ENCODE measurements around the gene SUPT4H1. TPM values are rescaled to one million over a fixed set of nuclear protein-coding genes. Genes with fewer than 3 reads are reported as not detected.

The SUPT4H1 gene
- total RNA-seq (ENCODE audit: unreplicated experiment): 150 TPM
- long read RNA-seq, transcript SUPT4H1-201 (5 exons, 1,489 nt): major isoform, 35 of 43 reads
- long read RNA-seq, partial matches to known transcripts: 0 of 43 reads
- long read RNA-seq, other reads (novel, unspliced or antisense): 2 of 43 reads

DNA sequence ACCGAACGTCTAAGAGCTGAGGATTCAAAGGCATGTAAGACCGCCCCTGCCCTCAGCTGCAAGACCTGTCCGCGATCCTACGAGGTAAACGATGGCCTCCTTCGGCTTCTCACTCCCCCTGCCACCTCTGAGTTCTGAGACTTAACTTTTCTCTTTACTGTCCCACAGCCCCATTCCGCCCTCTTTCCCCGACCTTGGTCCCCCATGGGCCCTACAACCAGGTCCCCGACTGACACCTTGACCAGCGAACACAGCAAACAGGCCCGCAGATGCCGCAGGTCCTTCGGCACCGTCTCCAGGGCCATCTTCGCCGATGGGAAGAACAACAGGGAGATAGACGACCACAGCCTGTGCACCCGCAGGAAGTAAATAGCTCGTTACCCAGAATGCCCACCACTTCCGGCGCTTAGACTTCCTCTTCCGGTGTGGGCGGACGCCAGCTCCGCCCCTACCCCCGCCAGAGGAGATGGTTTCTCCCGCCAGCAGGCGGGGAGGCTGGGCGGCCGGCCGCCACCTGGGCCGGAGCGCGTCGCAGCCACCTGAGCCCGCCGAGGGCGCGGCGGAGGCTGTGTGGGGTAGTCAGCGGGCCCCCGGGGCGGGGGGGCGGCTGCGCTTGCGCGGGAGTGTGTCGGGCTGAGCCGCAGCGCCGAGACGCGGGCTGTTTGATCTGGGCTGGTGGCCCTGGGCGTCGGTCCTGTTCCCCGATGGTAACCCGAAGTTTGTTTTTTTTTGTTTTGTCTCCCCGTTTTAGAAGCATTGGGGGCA is at the start of gene SUPT4H1:
Gene SUPT4H1 (minus strand): TSS at position 371 of the 765 bp plus-strand sequence. CDS start 66 bp downstream, at position 305.
- H3K36me3 Mint-ChIP-seq (ENCODE audit: low read depth, unreplicated experiment): peaks cover 14% of the 10 kb centered on the region

DNA sequence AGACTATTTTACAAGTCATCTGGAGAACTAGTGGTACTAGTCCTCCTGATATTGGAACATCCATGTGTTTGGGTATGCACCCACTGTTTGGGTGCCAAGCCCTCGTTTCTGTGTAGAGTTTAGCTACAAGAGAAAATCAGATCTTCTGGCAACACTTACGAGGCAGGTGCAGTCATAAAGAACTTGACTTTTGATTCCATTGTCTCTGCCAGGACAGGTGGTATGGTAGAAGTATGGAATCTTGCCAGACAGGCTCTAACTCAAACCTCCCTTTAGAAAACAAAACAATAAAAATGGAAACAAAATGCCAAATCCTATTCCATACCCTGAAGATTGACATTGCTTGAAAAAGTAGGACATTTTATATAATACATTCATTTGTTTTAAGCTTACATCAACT is 49.3 kb upstream of the SUPT4H1 start:
- Mint-ChIP-seq H3K27ac (ENCODE audit: unreplicated experiment) (no peak overlapping the region), H3K27me3 (ENCODE audit: unreplicated experiment) (no peaks in the 10 kb centered on the region), H3K9me3 (ENCODE audit: unreplicated experiment) (no peaks in the 10 kb centered on the region), H3K4me1 (ENCODE audit: unreplicated experiment) (peaks cover 7% of the 10 kb centered on the region), H3K36me3 (ENCODE audit: low read depth, unreplicated experiment) (no peaks in the 10 kb centered on the region), H3K4me3 (ENCODE audit: unreplicated experiment) (no peak overlapping the region)
- DNase-seq (ENCODE audit: low spot score): no peak
- TF ChIP-seq, protein P1, sequence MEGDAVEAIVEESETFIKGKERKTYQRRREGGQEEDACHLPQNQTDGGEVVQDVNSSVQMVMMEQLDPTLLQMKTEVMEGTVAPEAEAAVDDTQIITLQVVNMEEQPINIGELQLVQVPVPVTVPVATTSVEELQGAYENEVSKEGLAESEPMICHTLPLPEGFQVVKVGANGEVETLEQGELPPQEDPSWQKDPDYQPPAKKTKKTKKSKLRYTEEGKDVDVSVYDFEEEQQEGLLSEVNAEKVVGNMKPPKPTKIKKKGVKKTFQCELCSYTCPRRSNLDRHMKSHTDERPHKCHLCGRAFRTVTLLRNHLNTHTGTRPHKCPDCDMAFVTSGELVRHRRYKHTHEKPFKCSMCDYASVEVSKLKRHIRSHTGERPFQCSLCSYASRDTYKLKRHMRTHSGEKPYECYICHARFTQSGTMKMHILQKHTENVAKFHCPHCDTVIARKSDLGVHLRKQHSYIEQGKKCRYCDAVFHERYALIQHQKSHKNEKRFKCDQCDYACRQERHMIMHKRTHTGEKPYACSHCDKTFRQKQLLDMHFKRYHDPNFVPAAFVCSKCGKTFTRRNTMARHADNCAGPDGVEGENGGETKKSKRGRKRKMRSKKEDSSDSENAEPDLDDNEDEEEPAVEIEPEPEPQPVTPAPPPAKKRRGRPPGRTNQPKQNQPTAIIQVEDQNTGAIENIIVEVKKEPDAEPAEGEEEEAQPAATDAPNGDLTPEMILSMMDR (IDR thresholded peaks at IDR 0.05; ENCODE audit: unreplicated experiment): no peak

More for the DNA sequence above, at the start of gene SUPT4H1:
- no peaks in the 10 kb centered on the region for H3K9me3 Mint-ChIP-seq (ENCODE audit: unreplicated experiment)
- H3K27ac Mint-ChIP-seq (ENCODE audit: unreplicated experiment): peak within 1 kb of the TSS; percentile 99
- peaks cover 11% of the 10 kb centered on the region for H3K27me3 Mint-ChIP-seq (ENCODE audit: unreplicated experiment)
- H3K4me3 Mint-ChIP-seq (ENCODE audit: unreplicated experiment): peak within 1 kb of the TSS; percentile 99
- TF ChIP-seq, protein P1 (IDR thresholded peaks at IDR 0.05; ENCODE audit: unreplicated experiment): no peak
- H3K4me1 Mint-ChIP-seq (ENCODE audit: unreplicated experiment): peaks cover 32% of the 10 kb centered on the region
- DNase-seq (ENCODE audit: low spot score): peak; percentile 90

DNA sequence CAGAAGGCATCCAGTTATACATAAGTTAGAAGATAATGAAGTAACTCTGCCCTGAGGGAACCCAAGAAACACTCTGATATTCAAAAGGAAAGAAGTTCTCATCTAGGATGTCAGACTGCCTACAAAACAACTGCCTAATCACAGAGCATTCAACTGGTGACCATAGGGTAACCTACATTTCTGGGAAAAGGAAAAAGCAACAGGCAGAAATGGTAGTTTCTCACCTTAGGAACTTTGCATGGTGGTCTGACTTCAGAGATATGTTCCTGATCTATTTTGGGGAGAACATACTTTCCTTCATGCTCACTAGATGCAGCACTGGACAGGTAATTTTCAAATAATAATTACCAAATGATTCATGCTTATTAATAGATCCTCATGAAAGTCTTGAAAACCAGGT is 48.8 kb upstream of the SUPT4H1 start:
- Mint-ChIP-seq H3K36me3 (ENCODE audit: low read depth, unreplicated experiment) (no peaks in the 10 kb centered on the region), H3K4me1 (ENCODE audit: unreplicated experiment) (peaks cover 7% of the 10 kb centered on the region), H3K27ac (ENCODE audit: unreplicated experiment) (no peak overlapping the region), H3K4me3 (ENCODE audit: unreplicated experiment) (no peak overlapping the region), H3K27me3 (ENCODE audit: unreplicated experiment) (no peaks in the 10 kb centered on the region), H3K9me3 (ENCODE audit: unreplicated experiment) (no peaks in the 10 kb centered on the region)
- no peak for DNase-seq (ENCODE audit: low spot score)
- TF ChIP-seq, protein P1 (IDR thresholded peaks at IDR 0.05; ENCODE audit: unreplicated experiment): no peak

DNA sequence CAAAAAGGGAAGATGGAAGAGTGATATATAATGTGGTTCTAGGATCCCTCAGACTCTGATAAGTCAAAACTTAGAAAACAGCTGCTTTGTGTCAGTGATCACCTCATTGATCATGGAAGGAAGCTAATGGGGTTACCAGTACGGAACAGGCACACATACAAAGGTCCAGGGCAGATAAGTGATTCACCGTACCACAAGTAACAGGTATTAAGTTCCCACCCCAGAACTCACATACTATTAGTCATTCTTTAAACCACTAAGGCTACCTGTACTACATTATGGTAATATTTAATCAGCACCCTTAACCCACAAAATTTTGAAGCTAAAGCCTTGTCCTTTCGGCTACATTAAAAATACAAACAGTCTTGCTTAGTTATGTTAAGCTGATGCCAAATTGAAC is 48.0 kb upstream of the SUPT4H1 start:
- no peaks in the 10 kb centered on the region for H3K36me3 Mint-ChIP-seq (ENCODE audit: low read depth, unreplicated experiment)
- no peak overlapping the region for H3K4me3 Mint-ChIP-seq (ENCODE audit: unreplicated experiment)
- TF ChIP-seq, protein P1 (IDR thresholded peaks at IDR 0.05; ENCODE audit: unreplicated experiment): no peak
- H3K4me1 Mint-ChIP-seq (ENCODE audit: unreplicated experiment): peaks cover 7% of the 10 kb centered on the region
- no peak for DNase-seq (ENCODE audit: low spot score)
- H3K27ac Mint-ChIP-seq (ENCODE audit: unreplicated experiment): no peak overlapping the region
- H3K27me3 Mint-ChIP-seq (ENCODE audit: unreplicated experiment): no peaks in the 10 kb centered on the region
- no peaks in the 10 kb centered on the region for H3K9me3 Mint-ChIP-seq (ENCODE audit: unreplicated experiment)
